HG03159 (cell line): ENCODE measurements around the gene CHST7.
A peak's percentile ranks its signal among the peaks of the same experiment; 100 is the strongest.

Source experiments
- ATAC-seq: cut with Tn5 transposase; IDR thresholded peaks from one replicate; pipeline ENCODE4 v1.9.1; 2021; ENCODE audit warnings: mild to moderate bottlenecking, moderate library complexity; ENCODE audit not compliant: unreplicated experiment

Gene CHST7

GRCh38 chrX:46572340-46572936 lies 1.1 kb upstream of the CHST7 start:
- peak; percentile 42 for ATAC-seq

GRCh38 chrX:46573892-46574773 lies 568 bp downstream of the CHST7 start:
- peak; percentile 37 for ATAC-seq

- no peak for ATAC-seq
Observed at GRCh38 chrX:46574774-46575381, 1.3 kb downstream of the CHST7 start.

GRCh38 chrX:46575586-46575985 lies 2.0 kb downstream of the CHST7 start:
- ATAC-seq: no peak

- ATAC-seq: no peak
Observed at GRCh38 chrX:46575991-46576392, 2.4 kb downstream of the CHST7 start.

GRCh38 chrX:46576458-46576857 lies 2.9 kb downstream of the CHST7 start:
- no peak for ATAC-seq

GRCh38 chrX:46577221-46578005 lies 3.8 kb downstream of the CHST7 start:
- no peak for ATAC-seq

GRCh38 chrX:46579250-46579649 lies 5.7 kb downstream of the CHST7 start:
- ATAC-seq: no peak

GRCh38 chrX:46580613-46581012 lies 7.0 kb downstream of the CHST7 start:
- no peak for ATAC-seq

GRCh38 chrX:46582325-46582724 lies 8.8 kb downstream of the CHST7 start:
- no peak for ATAC-seq

GRCh38 chrX:46582966-46583365 lies 9.4 kb downstream of the CHST7 start:
- no peak for ATAC-seq

GRCh38 chrX:46584736-46585135 lies 11.2 kb downstream of the CHST7 start:
- no peak for ATAC-seq

GRCh38 chrX:46587158-46587557 lies 13.6 kb downstream of the CHST7 start:
- ATAC-seq: peak; percentile 69

GRCh38 chrX:46587753-46588171 lies 14.2 kb downstream of the CHST7 start:
- ATAC-seq: no peak

GRCh38 chrX:46588263-46588662 lies 14.7 kb downstream of the CHST7 start:
- no peak for ATAC-seq

- no peak for ATAC-seq
Observed at GRCh38 chrX:46589977-46590723, 16.6 kb downstream of the CHST7 start.

- ATAC-seq: no peak
Observed at GRCh38 chrX:46595084-46595483, 21.5 kb downstream of the CHST7 start.

GRCh38 chrX:46597208-46597607 lies 23.6 kb downstream of the CHST7 start:
- no peak for ATAC-seq

- ATAC-seq: no peak
Observed at GRCh38 chrX:46597771-46598170, 24.2 kb downstream of the CHST7 start.

- ATAC-seq: no peak
Observed at GRCh38 chrX:46599051-46599560, 25.5 kb downstream of the CHST7 start.
